HCT116 (cell line): Measurements from ENCODE around the gene MERTK. TPM values are rescaled to one million over a fixed set of nuclear protein-coding genes. Genes with fewer than 3 reads are reported as not detected.

Source experiments
- ATAC-seq: fragments of 200-7000 bp; cut with Tn5 transposase; 2 replicates; pipeline ENCODE4 v1.9.1; 2020; ENCODE audit warnings: mild to moderate bottlenecking, moderate library complexity
- BruUV-seq: library from RNA; stranded (reverse); fragments of 400-500 nt; replicated peaks from 2 replicates; lab custom pipeline; 2021; lab: Mats Ljungman, UMichigan
- CTCF ChIA-PET: fragments of 300-600 bp; sonication (Branson Sonifier 250); formaldehyde crosslinking; loops from one replicate; lab custom pipeline; 2021; ENCODE audit warnings: antibody characterized with exemption; lab: Charles Lee
- POLR2A ChIA-PET: fragments of 300-600, 350-600 bp; sonication (Branson Sonifier 250); formaldehyde crosslinking; loops from one replicate; lab custom pipeline; 2021; ENCODE audit warnings: antibody characterized with exemption; lab: Charles Lee
- RAD21 ChIA-PET, 2 experiments: fragments of 300-600 bp; sonication (Branson Sonifier 250); formaldehyde crosslinking; loops; one replicate each; lab custom pipeline; 2023; ENCODE audit warnings: low total read pairs in 2 of 2; ENCODE audit not compliant: uncharacterized antibody in 2 of 2, unreplicated experiment in 2 of 2, low non-redundant PET in 1 of 2; lab: Charles Lee
- DNase-seq: peaks from one replicate; pipeline ENCODE4 v3.0.0-alpha.2; 2010; ENCODE audit warnings: low read depth, low spot score
- H2AFZ ChIP-seq: fragments of 200-600 bp; shearing (Covaris generic), sonication (generic); 2 replicates; pipeline ENCODE4 v1.6.1; 2017; ENCODE audit warnings: low read depth, mixed run types, mixed read lengths, antibody characterized with exemption, low read length; ENCODE audit not compliant: poor library complexity, severe bottlenecking
- H3K27ac ChIP-seq: 2 replicates; pipeline ENCODE4 v1.5.1; 2012; ENCODE audit warnings: low read depth, low read length
- H3K27me3 ChIP-seq: fragments of 200-600 bp; sonication (generic); 2 replicates; pipeline ENCODE4 v1.6.1; 2016; ENCODE audit warnings: mixed run types, low read length, mixed read lengths; ENCODE audit not compliant: insufficient read depth
- H3K36me3 ChIP-seq, 2 experiments: fragments of 200-500 bp in 1 of 2; fragments of 200-600 bp in 1 of 2; sonication (Bioruptor generic) in 1 of 2; sonication (generic) in 1 of 2; 2 replicates each; pipeline versions ENCODE4 v1.5.1 to v1.6.1; 2014 to 2016; ENCODE audit warnings: low read length in 2 of 2, inconsistent platforms in 1 of 2, mixed read lengths in 1 of 2, mixed run types in 1 of 2; ENCODE audit not compliant: insufficient read depth in 2 of 2, control insufficient read depth in 1 of 2
- H3K4me1 ChIP-seq, 2 experiments: fragments of 200-600 bp in 1 of 2; sonication (generic) in 1 of 2; 2 replicates each; pipeline versions ENCODE4 v1.5.1 to v1.6.1; 2012 to 2017; ENCODE audit warnings: low read length in 2 of 2, inconsistent platforms in 1 of 2, mild to moderate bottlenecking in 1 of 2, mixed read lengths in 1 of 2, mixed run types in 1 of 2, moderate library complexity in 1 of 2; ENCODE audit not compliant: insufficient read depth in 2 of 2, control insufficient read depth in 1 of 2
- H3K4me2 ChIP-seq: fragments of 200-600 bp; sonication (generic); 2 replicates; pipeline ENCODE4 v1.6.1; 2017; ENCODE audit warnings: mixed run types, low read length, mixed read lengths
- H3K4me3 ChIP-seq, 2 experiments: fragments of 200-600 bp in 1 of 2; sonication (generic) in 1 of 2; replicated peaks in 1 of 2; 2 replicates each; pipeline ENCODE4 v1.5.1; 2011 to 2016; ENCODE audit warnings: low read length in 2 of 2, control low read depth in 1 of 2, low read depth in 1 of 2, mild to moderate bottlenecking in 1 of 2, mixed read lengths in 1 of 2, mixed run types in 1 of 2
- H3K79me2 ChIP-seq: fragments of 200-600 bp; sonication (generic); 2 replicates; pipeline ENCODE4 v1.6.1; 2017; ENCODE audit warnings: mild to moderate bottlenecking, mixed run types, low read length, moderate library complexity, mixed read lengths; ENCODE audit not compliant: insufficient read depth
- H3K9ac ChIP-seq: fragments of 200-600 bp; sonication (generic); 2 replicates; pipeline ENCODE4 v1.6.1; 2016; ENCODE audit warnings: low read length, mixed read lengths
- H3K9me2 ChIP-seq: fragments of 200-600 bp; sonication (generic), shearing (Covaris generic); 2 replicates; pipeline ENCODE4 v1.6.1; 2017; ENCODE audit warnings: mixed run types, mild to moderate bottlenecking, moderate library complexity; ENCODE audit not compliant: insufficient read depth
- H3K9me3 ChIP-seq, 2 experiments: fragments of 200-500 bp in 1 of 2; fragments of 200-600 bp in 1 of 2; sonication (Bioruptor generic) in 1 of 2; sonication (generic) in 1 of 2; 2 replicates each; pipeline ENCODE4 v1.6.1; 2014 to 2017; ENCODE audit warnings: low read length in 2 of 2, mixed read lengths in 2 of 2, inconsistent platforms in 1 of 2, low read depth in 1 of 2, mild to moderate bottlenecking in 1 of 2, mixed run types in 1 of 2, moderate library complexity in 1 of 2; ENCODE audit not compliant: control insufficient read depth in 1 of 2, insufficient read depth in 1 of 2
- H4K20me1 ChIP-seq: fragments of 200-600 bp; sonication (generic), shearing (Covaris generic); 2 replicates; pipeline ENCODE4 v1.6.1; 2017; ENCODE audit warnings: mixed run types, mild to moderate bottlenecking, moderate library complexity; ENCODE audit not compliant: insufficient read depth
- CBX3 ChIP-seq: IDR thresholded peaks from 2 replicates; pipeline ENCODE4 v1.6.1; 2012; ENCODE audit warnings: low read depth
- CEBPB ChIP-seq: IDR thresholded peaks from 2 replicates; pipeline ENCODE4 v1.6.1; 2012; ENCODE audit warnings: low read depth
- EGR1 ChIP-seq: IDR thresholded peaks from 2 replicates; pipeline ENCODE4 v1.6.1; 2012; ENCODE audit warnings: low read depth
- EZH2 ChIP-seq: fragments of 200-600 bp; sonication (generic); IDR thresholded peaks from 2 replicates; pipeline ENCODE4 v1.6.1; 2017; ENCODE audit warnings: antibody characterized with exemption, mixed run types
- FOSL1 ChIP-seq: IDR thresholded peaks from 2 replicates; pipeline ENCODE4 v1.6.1; 2012; ENCODE audit warnings: low read depth
- JUND ChIP-seq: IDR thresholded peaks from 2 replicates; pipeline ENCODE4 v1.6.1; 2012
- POLR2A ChIP-seq: IDR thresholded peaks from 2 replicates; pipeline ENCODE4 v1.7.0; 2011; ENCODE audit warnings: borderline replicate concordance; ENCODE audit not compliant: insufficient read depth, insufficient read length; ENCODE audit errors: extremely low read depth
- RAD21 ChIP-seq: IDR thresholded peaks from 2 replicates; pipeline ENCODE4 v1.6.1; 2012; ENCODE audit warnings: low read depth, mild to moderate bottlenecking
- SP1 ChIP-seq: IDR thresholded peaks from 2 replicates; pipeline ENCODE4 v1.6.1; 2012; ENCODE audit warnings: low read depth
- SRF ChIP-seq: IDR thresholded peaks from 2 replicates; pipeline ENCODE4 v1.6.1; 2012; ENCODE audit warnings: low read depth
- ZFX ChIP-seq: fragments of 450-650 bp; IDR thresholded peaks from 2 replicates; pipeline ENCODE4 v1.6.1; 2017
- intact Hi-C: fragments of 100-400 bp; cut with micrococcal nuclease; formaldehyde crosslinking; loops from 2 replicates; pipeline ENCODE4 v1.10.0; 2022
- total RNA-seq: library from RNA; stranded (reverse); gene quantifications from one replicate; pipeline ENCODE4 v1.2.1, GENCODE V29; 2021; ENCODE audit not compliant: unreplicated experiment
- TF ChIP-seq, protein P1 (sequence below): IDR thresholded peaks from 2 replicates; pipeline ENCODE4 v1.6.1; 2012
- TF ChIP-seq, protein P2 (sequence below): IDR thresholded peaks from 2 replicates; pipeline ENCODE4 v1.6.1; 2012
- TF ChIP-seq, protein P3 (sequence below), 3 experiments: fragments of 200-600 bp in 1 of 3; sonication (generic) in 1 of 3; IDR thresholded peaks in 2 of 3; conservative IDR thresholded peaks in 1 of 3; 2 replicates each; pipeline ENCODE4 v1.5.1; 2012 to 2017; ENCODE audit warnings: low read depth in 2 of 3, low read length in 2 of 3, antibody characterized with exemption in 1 of 3, borderline replicate concordance in 1 of 3, control low read depth in 1 of 3, mild to moderate bottlenecking in 1 of 3, mixed read lengths in 1 of 3, mixed run types in 1 of 3, moderate library complexity in 1 of 3; ENCODE audit not compliant: insufficient read depth in 1 of 3

The MERTK gene
- total RNA-seq, 1 experiment from 2014 or later = 5.7 TPM

DNA sequence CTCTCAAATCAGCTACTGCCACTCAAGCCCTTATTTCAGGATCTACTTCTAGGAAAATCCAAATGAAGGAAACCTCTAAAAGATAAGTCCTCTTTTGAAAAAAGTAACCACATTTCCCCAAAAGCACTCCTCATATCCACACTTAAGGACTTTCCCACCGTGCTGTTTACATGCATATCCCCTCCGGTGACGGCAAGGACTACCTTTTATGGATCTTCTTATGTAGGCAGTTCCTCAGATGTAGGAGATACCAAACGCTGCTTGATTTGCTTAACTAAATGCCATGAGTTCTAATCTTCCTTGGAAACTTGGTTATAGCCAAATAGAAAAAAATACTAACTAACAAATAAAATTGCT lies 149.8 kb downstream of the MERTK start (continued):
- TF ChIP-seq, protein P1, sequence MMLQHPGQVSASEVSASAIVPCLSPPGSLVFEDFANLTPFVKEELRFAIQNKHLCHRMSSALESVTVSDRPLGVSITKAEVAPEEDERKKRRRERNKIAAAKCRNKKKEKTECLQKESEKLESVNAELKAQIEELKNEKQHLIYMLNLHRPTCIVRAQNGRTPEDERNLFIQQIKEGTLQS = no peak
- TF ChIP-seq SRF (no peak), SP1 (no peak), EZH2 (no peak), CBX3 (no peak), ZFX (no peak), POLR2A (no peak)

DNA sequence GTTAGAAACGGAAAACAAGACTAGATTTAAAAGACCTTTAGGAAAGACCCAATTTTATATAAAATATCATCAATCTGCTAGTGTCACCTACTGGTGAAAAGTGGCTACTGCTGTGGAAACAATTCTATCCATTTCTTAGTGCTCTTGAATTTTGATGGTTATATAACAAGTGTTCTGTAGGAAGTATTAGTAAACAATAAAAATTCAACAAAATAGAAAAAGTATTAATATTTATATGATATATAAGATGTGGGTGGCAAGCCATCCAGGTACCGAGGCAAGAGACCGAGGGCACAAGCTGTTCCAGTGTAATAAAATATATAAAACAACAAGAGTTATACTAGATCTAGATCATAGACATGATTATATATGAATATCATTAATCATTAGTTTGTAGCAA lies 150.5 kb downstream of the MERTK start:
- Histone ChIP-seq H3K4me3 (no peak overlapping the region), H4K20me1 (no peaks in the 10 kb centered on the region), H3K27ac (no peak overlapping the region), H3K79me2 (no peaks in the 10 kb centered on the region), H3K9me3 (no peaks in the 10 kb centered on the region), H3K4me1 (peaks cover 4 to 6% of the 10 kb centered on the region in 2 experiments; a peak in 3 of 4 replicates), H3K36me3 (no peaks in the 10 kb centered on the region), H3K27me3 (no peaks in the 10 kb centered on the region), H2AFZ (no peak overlapping the region), H3K4me2 (no peak overlapping the region), H3K9ac (no peak overlapping the region), H3K9me2 (no peaks in the 10 kb centered on the region)
- ChIA-PET POLR2A (interaction anchor here (0.6 kb wide), 1 partner anchor 161 kb away, joined by 3 read pairs; no protein-coding TSS in a partner anchor), CTCF (interaction anchor here (0.9 kb wide), 1 partner anchor 161 kb away, joined by 7 read pairs; no protein-coding TSS in a partner anchor), RAD21 (interaction anchor here in 1 of 2 experiments (0.7 kb wide), 1 partner anchor 151 kb away, joined by 3 read pairs; no protein-coding TSS in a partner anchor)
- TF ChIP-seq, protein P2, sequence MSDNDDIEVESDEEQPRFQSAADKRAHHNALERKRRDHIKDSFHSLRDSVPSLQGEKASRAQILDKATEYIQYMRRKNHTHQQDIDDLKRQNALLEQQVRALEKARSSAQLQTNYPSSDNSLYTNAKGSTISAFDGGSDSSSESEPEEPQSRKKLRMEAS = no peak
- no peak for TF ChIP-seq JUND
- TF ChIP-seq EGR1 = no peak
- no peak for TF ChIP-seq FOSL1
- no peak for TF ChIP-seq SP1
- TF ChIP-seq, protein P3, sequence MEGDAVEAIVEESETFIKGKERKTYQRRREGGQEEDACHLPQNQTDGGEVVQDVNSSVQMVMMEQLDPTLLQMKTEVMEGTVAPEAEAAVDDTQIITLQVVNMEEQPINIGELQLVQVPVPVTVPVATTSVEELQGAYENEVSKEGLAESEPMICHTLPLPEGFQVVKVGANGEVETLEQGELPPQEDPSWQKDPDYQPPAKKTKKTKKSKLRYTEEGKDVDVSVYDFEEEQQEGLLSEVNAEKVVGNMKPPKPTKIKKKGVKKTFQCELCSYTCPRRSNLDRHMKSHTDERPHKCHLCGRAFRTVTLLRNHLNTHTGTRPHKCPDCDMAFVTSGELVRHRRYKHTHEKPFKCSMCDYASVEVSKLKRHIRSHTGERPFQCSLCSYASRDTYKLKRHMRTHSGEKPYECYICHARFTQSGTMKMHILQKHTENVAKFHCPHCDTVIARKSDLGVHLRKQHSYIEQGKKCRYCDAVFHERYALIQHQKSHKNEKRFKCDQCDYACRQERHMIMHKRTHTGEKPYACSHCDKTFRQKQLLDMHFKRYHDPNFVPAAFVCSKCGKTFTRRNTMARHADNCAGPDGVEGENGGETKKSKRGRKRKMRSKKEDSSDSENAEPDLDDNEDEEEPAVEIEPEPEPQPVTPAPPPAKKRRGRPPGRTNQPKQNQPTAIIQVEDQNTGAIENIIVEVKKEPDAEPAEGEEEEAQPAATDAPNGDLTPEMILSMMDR (IDR thresholded peaks at IDR 0.05 in 2 of 3, conservative IDR thresholded peaks at IDR 0.05 in 1 of 3; ENCODE audit: borderline replicate concordance in 1 of 3, insufficient read depth in 1 of 3, low read depth in 2 of 3, low read length in 2 of 3) = peak; percentile 69 to 96 (median 71)
- no peak for TF ChIP-seq CBX3
- TF ChIP-seq RAD21 = peak; percentile 92
- TF ChIP-seq EZH2 = no peak
- no peak for TF ChIP-seq CEBPB
- DNase-seq (peak; percentile 59), ATAC-seq (peak; percentile 80)
- no TSS peak for BruUV-seq
- intact Hi-C loops = loop anchor here (1.0 kb wide), 1 partner anchor 162 kb away; no protein-coding TSS in a partner anchor
